IMR-90 (cell line): ENCODE data around the gene BPGM. TPM values are rescaled to one million over a fixed set of nuclear protein-coding genes. Genes with fewer than 3 reads are reported as not detected.

Experiments
- ATAC-seq: fragments of 200-7000 bp; cut with Tn5 transposase; 2 replicates; pipeline ENCODE4 v1.9.1; 2020; ENCODE audit warnings: low read depth, mild to moderate bottlenecking, moderate library complexity
- BruUV-seq: library from RNA; stranded (reverse); fragments of 400-500 nt; replicated peaks from 2 replicates; lab custom pipeline; 2021; lab: Mats Ljungman, UMichigan
- CTCF ChIA-PET: fragments of 300-600 bp; formaldehyde crosslinking; extraction: SDS; loops from one replicate; lab custom pipeline; 2021; ENCODE audit warnings: antibody characterized with exemption; lab: Yijun Ruan, JAX
- POLR2A ChIA-PET: fragments of 300-600 bp; sonication (Branson Sonifier 250); formaldehyde crosslinking; loops from one replicate; lab custom pipeline; 2022; ENCODE audit warnings: antibody characterized with exemption; ENCODE audit not compliant: unreplicated experiment; lab: Charles Lee
- DNase-seq: peaks from one replicate; pipeline ENCODE4 v3.0.0; 2013
- H2AFZ ChIP-seq: replicated peaks from 2 replicates; pipeline ENCODE3; 2013; ENCODE audit warnings: low read length, mild to moderate bottlenecking; ENCODE audit not compliant: poor library complexity
- H2AK5ac ChIP-seq: 2 replicates; pipeline ENCODE4 v1.6.1; 2013; ENCODE audit warnings: low read depth, low read length, inconsistent platforms
- H2AK9ac ChIP-seq: replicated peaks from 2 replicates; pipeline ENCODE3; 2013; ENCODE audit warnings: mild to moderate bottlenecking, low read depth, low read length, moderate library complexity; ENCODE audit not compliant: poor library complexity
- H2BK120ac ChIP-seq: 2 replicates; pipeline ENCODE4 v1.6.1; 2013; ENCODE audit warnings: low read depth, low read length, inconsistent platforms
- H2BK15ac ChIP-seq: 3 replicates; pipeline ENCODE4 v1.6.1; 2013; ENCODE audit warnings: low read depth, low read length, inconsistent platforms
- H2BK20ac ChIP-seq: 2 replicates; pipeline ENCODE4 v1.6.1; 2013; ENCODE audit warnings: low read depth, mild to moderate bottlenecking, inconsistent platforms, low read length, moderate library complexity
- H2BK5ac ChIP-seq: 2 replicates; pipeline ENCODE4 v1.6.1; 2013; ENCODE audit warnings: mild to moderate bottlenecking, low read depth, low read length, inconsistent platforms; ENCODE audit not compliant: poor library complexity, severe bottlenecking
- H3K14ac ChIP-seq: replicated peaks from 2 replicates; pipeline ENCODE4 v1.6.1; 2013; ENCODE audit warnings: low read depth, low read length, inconsistent platforms
- H3K18ac ChIP-seq: 2 replicates; pipeline ENCODE4 v1.6.1; 2013; ENCODE audit warnings: low read depth, low read length, control low read depth
- H3K23ac ChIP-seq: 2 replicates; pipeline ENCODE4 v1.6.1; 2013; ENCODE audit warnings: low read depth, low read length, inconsistent platforms
- H3K27ac ChIP-seq: 2 replicates; pipeline ENCODE4 v1.5.1; 2013; ENCODE audit warnings: mild to moderate bottlenecking, control low read depth, low read length; ENCODE audit not compliant: insufficient read depth
- H3K27me3 ChIP-seq: 2 replicates; pipeline ENCODE4 v1.6.1; 2013; ENCODE audit warnings: low read length; ENCODE audit not compliant: control insufficient read depth, insufficient read depth
- H3K36me3 ChIP-seq: 2 replicates; pipeline ENCODE4 v1.6.1; 2013; ENCODE audit warnings: low read length, mixed read lengths; ENCODE audit not compliant: control insufficient read depth, insufficient read depth
- H3K4ac ChIP-seq: 2 replicates; pipeline ENCODE4 v1.6.1; 2013; ENCODE audit warnings: low read depth, low read length, inconsistent platforms
- H3K4me1 ChIP-seq: 2 replicates; pipeline ENCODE4 v1.6.1; 2013; ENCODE audit warnings: low read length, mixed read lengths; ENCODE audit not compliant: control insufficient read depth, insufficient read depth
- H3K4me2 ChIP-seq: 2 replicates; pipeline ENCODE4 v1.6.1; 2013; ENCODE audit warnings: low read depth, mild to moderate bottlenecking, control low read depth, low read length, moderate library complexity
- H3K4me3 ChIP-seq: 2 replicates; pipeline ENCODE4 v1.5.1; 2013; ENCODE audit warnings: low read depth, mild to moderate bottlenecking, control low read depth, low read length, moderate library complexity; ENCODE audit not compliant: insufficient read depth
- H3K56ac ChIP-seq: 2 replicates; pipeline ENCODE4 v1.6.1; 2013; ENCODE audit warnings: low read length, inconsistent platforms; ENCODE audit not compliant: insufficient read depth; ENCODE audit errors: extremely low read depth
- H3K79me1 ChIP-seq, 2 experiments: 2 replicates each; pipeline ENCODE4 v1.6.1; 2013; ENCODE audit warnings: low read length in 2 of 2, inconsistent platforms in 1 of 2, low read depth in 1 of 2
- H3K9ac ChIP-seq: 2 replicates; pipeline ENCODE4 v1.6.1; 2013; ENCODE audit warnings: low read depth, low read length, control low read depth
- H3K9me1 ChIP-seq: 2 replicates; pipeline ENCODE4 v1.6.1; 2013; ENCODE audit warnings: low read length, inconsistent platforms; ENCODE audit not compliant: insufficient read depth
- H3K9me3 ChIP-seq: 2 replicates; pipeline ENCODE4 v1.6.1; 2013; ENCODE audit warnings: low read length; ENCODE audit not compliant: control insufficient read depth, insufficient read depth
- H4K20me1 ChIP-seq: 2 replicates; pipeline ENCODE4 v1.6.1; 2013; ENCODE audit warnings: low read length, inconsistent platforms; ENCODE audit not compliant: insufficient read depth
- H4K5ac ChIP-seq: 2 replicates; pipeline ENCODE4 v1.6.1; 2013; ENCODE audit warnings: mild to moderate bottlenecking, low read depth, low read length, control low read depth
- H4K8ac ChIP-seq, 2 experiments: 2 replicates each; pipeline ENCODE4 v1.6.1; 2013; ENCODE audit warnings: low read depth in 2 of 2, low read length in 2 of 2, control low read depth in 1 of 2, inconsistent platforms in 1 of 2
- H4K91ac ChIP-seq: 2 replicates; pipeline ENCODE4 v1.6.1; 2013; ENCODE audit warnings: low read depth, low read length, inconsistent platforms; ENCODE audit not compliant: insufficient read depth
- BHLHE40 ChIP-seq: fragments of 150-350 bp; IDR thresholded peaks from 2 replicates; pipeline ENCODE4 v1.6.1; 2016; ENCODE audit warnings: mild to moderate bottlenecking, low read depth, low read length
- CEBPB ChIP-seq: IDR thresholded peaks from 2 replicates; pipeline ENCODE4 v1.6.1; 2012; ENCODE audit warnings: low read depth, low read length, improper control_type of control experiment
- CHD1 ChIP-seq: IDR thresholded peaks from 2 replicates; pipeline ENCODE4 v1.6.1; 2012; ENCODE audit warnings: low read depth, low read length, improper control_type of control experiment
- FOS ChIP-seq: fragments of 150-350 bp; IDR thresholded peaks from 2 replicates; pipeline ENCODE4 v1.6.1; 2016; ENCODE audit warnings: low read depth, low read length
- MAFK ChIP-seq: IDR thresholded peaks from 2 replicates; pipeline ENCODE4 v1.6.1; 2012; ENCODE audit warnings: low read depth, low read length, improper control_type of control experiment
- MAZ ChIP-seq: IDR thresholded peaks from 2 replicates; pipeline ENCODE4 v1.6.1; 2012; ENCODE audit warnings: low read depth, mild to moderate bottlenecking, low read length, improper control_type of control experiment, moderate library complexity, borderline replicate concordance
- MXI1 ChIP-seq: IDR thresholded peaks from 2 replicates; pipeline ENCODE4 v1.6.1; 2012; ENCODE audit warnings: low read depth, mild to moderate bottlenecking, low read length, moderate library complexity, borderline replicate concordance
- NFE2L2 ChIP-seq: fragments of 150-350 bp; IDR thresholded peaks from 2 replicates; pipeline ENCODE4 v1.6.1; 2016; ENCODE audit warnings: low read depth, mild to moderate bottlenecking, low read length
- POLR2A ChIP-seq: IDR thresholded peaks from 2 replicates; pipeline ENCODE4 v1.6.1; 2012; ENCODE audit warnings: mild to moderate bottlenecking, low read depth, low read length
- RAD21 ChIP-seq: IDR thresholded peaks from 2 replicates; pipeline ENCODE4 v1.6.1; 2012; ENCODE audit warnings: low read length, improper control_type of control experiment
- RCOR1 ChIP-seq: IDR thresholded peaks from 2 replicates; pipeline ENCODE4 v1.6.1; 2012; ENCODE audit warnings: mild to moderate bottlenecking, low read length, improper control_type of control experiment; ENCODE audit not compliant: insufficient replicate concordance
- RFX5 ChIP-seq: IDR thresholded peaks from 2 replicates; pipeline ENCODE4 v1.8.0; 2012; ENCODE audit warnings: low read depth, mild to moderate bottlenecking, low read length, moderate library complexity
- SMC3 ChIP-seq: fragments of 150-350 bp; IDR thresholded peaks from 2 replicates; pipeline ENCODE4 v1.6.1; 2016; ENCODE audit warnings: low read depth, mild to moderate bottlenecking, antibody characterized with exemption, low read length, moderate library complexity
- WGBS, 2 experiments: methylation state at CpG; one replicate each; pipeline versions ENCODE4 v1.1.5 to v1.1.7; 2013; ENCODE audit warnings: missing lambda C conversion rate in 2 of 2; ENCODE audit not compliant: insufficient read length in 1 of 2; ENCODE audit errors: extremely low coverage in 2 of 2; 5-methylcytosine and 5-hydroxymethylcytosine counted together
- dilution Hi-C: fragments of 300-500 bp; cut with HindIII; formaldehyde crosslinking; loops from one replicate; pipeline ENCODE4 v1.14.3; 2018; ENCODE audit warnings: low sequenced_read_pairs; ENCODE audit not compliant: unreplicated experiment
- in situ Hi-C: fragments of 300-500 bp; cut with MboI; formaldehyde crosslinking; loops from 3 replicates; pipeline ENCODE4 v1.14.3; 2019; ENCODE audit warnings: low sequenced_read_pairs, inconsistent platforms, mixed read lengths
- intact Hi-C: fragments of 100-400 bp; cut with micrococcal nuclease; formaldehyde crosslinking; loops from 2 replicates; pipeline ENCODE4 v1.10.0; 2022
- polyA plus RNA-seq, 3 experiments: library from polyadenylated mRNA; depleted of rRNA; stranded (reverse); fragments of >200 nt; gene quantifications; 2 replicates each; pipeline ENCODE4 v1.2.3, GENCODE V29; 2012; ENCODE audit warnings: low replicate concordance in 1 of 3
- total RNA-seq: library from RNA; depleted of rRNA; stranded (reverse); fragments of >200 nt; gene quantifications from 2 replicates; pipeline ENCODE4 v1.2.3, GENCODE V29; 2012
- TF ChIP-seq, protein P1 (sequence below): fragments of 150-350 bp; IDR thresholded peaks from 2 replicates; pipeline ENCODE4 v1.6.1; 2017; ENCODE audit warnings: mild to moderate bottlenecking, antibody characterized with exemption, low read length, low read depth
- TF ChIP-seq, protein P2 (sequence below): conservative IDR thresholded peaks from 2 replicates; pipeline ENCODE4 v1.5.1; 2012; ENCODE audit warnings: mild to moderate bottlenecking, low read depth, low read length, improper control_type of control experiment
- TF ChIP-seq, protein P3 (sequence below): fragments of 150-350 bp; IDR thresholded peaks from 2 replicates; pipeline ENCODE4 v1.6.1; 2016; ENCODE audit warnings: low read depth, mild to moderate bottlenecking, low read length, moderate library complexity, borderline replicate concordance

Gene BPGM
- total and polyA plus RNA-seq, 2 of the 4 experiments (the other 2 are of a cell fraction) = 18.8 to 20.0 TPM

DNA sequence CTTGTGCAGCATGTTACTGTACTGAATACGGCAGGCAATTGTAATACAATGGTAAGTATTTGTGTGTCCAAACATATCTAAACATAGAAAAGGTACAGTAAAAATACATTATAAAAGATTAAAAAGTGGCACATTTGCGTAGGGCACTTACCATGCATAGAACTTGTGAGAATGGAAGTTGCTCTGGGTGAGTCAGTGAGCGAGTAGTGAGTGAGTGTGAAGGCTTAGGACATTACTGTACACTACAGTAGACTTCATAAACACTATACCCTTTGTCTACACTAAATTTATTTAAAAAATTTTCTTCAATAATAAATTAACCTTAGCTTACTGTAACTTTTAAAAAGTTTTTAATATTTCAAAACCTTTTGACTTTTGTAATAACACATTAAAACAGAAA lies 37.5 kb downstream of the BPGM start:
- in situ Hi-C loops = loop anchor here (10.0 to 25.0 kb wide), 3 partner anchors 481 to 878 kb away; partner anchors contain the start of gene NUP205
- Histone ChIP-seq H3K27ac (no peak overlapping the region), H3K9me1 (peaks cover 7% of the 10 kb centered on the region; the same call in 1 of the 2 replicates), H3K9ac (no peak overlapping the region), H3K14ac (no peak overlapping the region), H2AK9ac (no peak overlapping the region), H2BK120ac (no peak overlapping the region), H4K91ac (no peak overlapping the region), H3K27me3 (no peaks in the 10 kb centered on the region), H3K79me1 (no peaks in the 10 kb centered on the region), H3K9me3 (no peaks in the 10 kb centered on the region), H2BK15ac (no peak overlapping the region), H3K4me3 (no peak overlapping the region), H3K4me1 (peaks cover 10% of the 10 kb centered on the region), H3K18ac (no peak overlapping the region), H2AK5ac (no peak overlapping the region), H3K4ac (no peak overlapping the region), H3K4me2 (no peak overlapping the region), H3K36me3 (peaks cover 5% of the 10 kb centered on the region), H3K56ac (no peak overlapping the region), H2BK5ac (no peak overlapping the region), H2BK20ac (no peak overlapping the region), H4K20me1 (no peaks in the 10 kb centered on the region), H4K5ac (no peak overlapping the region), H4K8ac (no peak overlapping the region), H2AFZ (no peak overlapping the region), H3K23ac (no peak overlapping the region)
- no peak for TF ChIP-seq MAZ
- TF ChIP-seq FOS = no peak
- TF ChIP-seq RFX5 = no peak
- TF ChIP-seq BHLHE40 = no peak
- TF ChIP-seq, protein P1, sequence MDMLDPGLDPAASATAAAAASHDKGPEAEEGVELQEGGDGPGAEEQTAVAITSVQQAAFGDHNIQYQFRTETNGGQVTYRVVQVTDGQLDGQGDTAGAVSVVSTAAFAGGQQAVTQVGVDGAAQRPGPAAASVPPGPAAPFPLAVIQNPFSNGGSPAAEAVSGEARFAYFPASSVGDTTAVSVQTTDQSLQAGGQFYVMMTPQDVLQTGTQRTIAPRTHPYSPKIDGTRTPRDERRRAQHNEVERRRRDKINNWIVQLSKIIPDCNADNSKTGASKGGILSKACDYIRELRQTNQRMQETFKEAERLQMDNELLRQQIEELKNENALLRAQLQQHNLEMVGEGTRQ = no peak
- TF ChIP-seq NFE2L2 = no peak
- TF ChIP-seq POLR2A = no peak
- no peak for TF ChIP-seq CEBPB
- TF ChIP-seq, protein P2, sequence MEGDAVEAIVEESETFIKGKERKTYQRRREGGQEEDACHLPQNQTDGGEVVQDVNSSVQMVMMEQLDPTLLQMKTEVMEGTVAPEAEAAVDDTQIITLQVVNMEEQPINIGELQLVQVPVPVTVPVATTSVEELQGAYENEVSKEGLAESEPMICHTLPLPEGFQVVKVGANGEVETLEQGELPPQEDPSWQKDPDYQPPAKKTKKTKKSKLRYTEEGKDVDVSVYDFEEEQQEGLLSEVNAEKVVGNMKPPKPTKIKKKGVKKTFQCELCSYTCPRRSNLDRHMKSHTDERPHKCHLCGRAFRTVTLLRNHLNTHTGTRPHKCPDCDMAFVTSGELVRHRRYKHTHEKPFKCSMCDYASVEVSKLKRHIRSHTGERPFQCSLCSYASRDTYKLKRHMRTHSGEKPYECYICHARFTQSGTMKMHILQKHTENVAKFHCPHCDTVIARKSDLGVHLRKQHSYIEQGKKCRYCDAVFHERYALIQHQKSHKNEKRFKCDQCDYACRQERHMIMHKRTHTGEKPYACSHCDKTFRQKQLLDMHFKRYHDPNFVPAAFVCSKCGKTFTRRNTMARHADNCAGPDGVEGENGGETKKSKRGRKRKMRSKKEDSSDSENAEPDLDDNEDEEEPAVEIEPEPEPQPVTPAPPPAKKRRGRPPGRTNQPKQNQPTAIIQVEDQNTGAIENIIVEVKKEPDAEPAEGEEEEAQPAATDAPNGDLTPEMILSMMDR = no peak
- no peak for TF ChIP-seq MAFK
- TF ChIP-seq, protein P3, sequence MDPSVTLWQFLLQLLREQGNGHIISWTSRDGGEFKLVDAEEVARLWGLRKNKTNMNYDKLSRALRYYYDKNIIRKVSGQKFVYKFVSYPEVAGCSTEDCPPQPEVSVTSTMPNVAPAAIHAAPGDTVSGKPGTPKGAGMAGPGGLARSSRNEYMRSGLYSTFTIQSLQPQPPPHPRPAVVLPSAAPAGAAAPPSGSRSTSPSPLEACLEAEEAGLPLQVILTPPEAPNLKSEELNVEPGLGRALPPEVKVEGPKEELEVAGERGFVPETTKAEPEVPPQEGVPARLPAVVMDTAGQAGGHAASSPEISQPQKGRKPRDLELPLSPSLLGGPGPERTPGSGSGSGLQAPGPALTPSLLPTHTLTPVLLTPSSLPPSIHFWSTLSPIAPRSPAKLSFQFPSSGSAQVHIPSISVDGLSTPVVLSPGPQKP = no peak
- TF ChIP-seq RCOR1 = no peak
- TF ChIP-seq SMC3 = no peak
- no peak for TF ChIP-seq MXI1
- no peak for TF ChIP-seq CHD1
- no peak for TF ChIP-seq RAD21
- DNase-seq (peak; percentile 77), ATAC-seq (no peak)
- ChIA-PET POLR2A (no interaction called here), CTCF (no interaction called here)
- dilution Hi-C loops = no loop called here
- BruUV-seq = no TSS peak
- intact Hi-C loops = loop anchor here (10.0 kb wide), 2 partner anchors 871 to 961 kb away; partner anchors contain the start of gene NUP205
- WGBS, 2 experiments = no CpG with 5 or more reads among the region's 3 CpGs
